ENCODE results near the gene COL25A1.

DNA sequence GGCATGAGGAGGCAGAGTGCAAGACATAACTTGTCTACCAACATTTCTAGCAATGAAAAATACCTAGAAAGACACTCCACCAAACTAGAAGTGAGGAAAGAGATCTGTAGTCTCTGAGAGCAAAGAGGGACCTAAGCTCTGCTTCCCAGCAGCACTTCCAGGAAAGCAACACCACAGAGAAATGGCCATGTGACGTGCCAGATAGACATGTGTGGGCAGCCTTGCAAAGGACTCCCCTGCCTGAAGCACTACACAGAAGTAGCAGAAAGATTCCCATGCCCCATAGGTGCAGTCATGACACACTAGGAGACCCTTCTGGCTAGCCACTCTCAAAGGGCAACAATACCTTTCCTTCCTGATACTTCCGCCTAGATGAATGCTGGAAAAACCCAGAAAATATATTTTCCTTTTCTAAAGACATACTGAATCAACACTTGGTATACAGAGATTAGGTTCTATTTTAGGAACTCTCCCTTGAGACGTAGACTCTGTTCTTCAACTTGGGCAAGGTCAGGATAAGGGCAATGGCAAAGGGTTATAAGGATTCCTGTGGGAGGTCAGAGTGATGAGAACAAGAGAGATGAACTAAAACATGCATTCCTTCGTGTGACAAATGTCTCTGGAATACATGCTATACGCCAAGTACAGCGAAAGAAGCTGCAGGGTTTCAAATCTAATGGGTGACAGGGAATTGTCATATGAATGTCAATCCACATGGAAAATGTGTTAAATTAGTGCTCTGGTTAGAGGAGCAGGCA is 352.1 kb downstream of the COL25A1 start:
- TF ChIP-seq POLR2A (IDR thresholded peaks at IDR 0.05) = no peak
- TF ChIP-seq, protein P1, sequence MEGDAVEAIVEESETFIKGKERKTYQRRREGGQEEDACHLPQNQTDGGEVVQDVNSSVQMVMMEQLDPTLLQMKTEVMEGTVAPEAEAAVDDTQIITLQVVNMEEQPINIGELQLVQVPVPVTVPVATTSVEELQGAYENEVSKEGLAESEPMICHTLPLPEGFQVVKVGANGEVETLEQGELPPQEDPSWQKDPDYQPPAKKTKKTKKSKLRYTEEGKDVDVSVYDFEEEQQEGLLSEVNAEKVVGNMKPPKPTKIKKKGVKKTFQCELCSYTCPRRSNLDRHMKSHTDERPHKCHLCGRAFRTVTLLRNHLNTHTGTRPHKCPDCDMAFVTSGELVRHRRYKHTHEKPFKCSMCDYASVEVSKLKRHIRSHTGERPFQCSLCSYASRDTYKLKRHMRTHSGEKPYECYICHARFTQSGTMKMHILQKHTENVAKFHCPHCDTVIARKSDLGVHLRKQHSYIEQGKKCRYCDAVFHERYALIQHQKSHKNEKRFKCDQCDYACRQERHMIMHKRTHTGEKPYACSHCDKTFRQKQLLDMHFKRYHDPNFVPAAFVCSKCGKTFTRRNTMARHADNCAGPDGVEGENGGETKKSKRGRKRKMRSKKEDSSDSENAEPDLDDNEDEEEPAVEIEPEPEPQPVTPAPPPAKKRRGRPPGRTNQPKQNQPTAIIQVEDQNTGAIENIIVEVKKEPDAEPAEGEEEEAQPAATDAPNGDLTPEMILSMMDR (IDR thresholded peaks at IDR 0.05) = no peak

Data from heart left ventricle (tissue), 13 donors.